ENCODE results near the gene BACH2.
"Not testable (repeated sequence)": the region's sequence is repeated elsewhere in the genome, so short reads cannot be mapped to it uniquely, and the experiment has no call there.

The BACH2 gene

GRCh38 chr6:89984926-89985750 lies 311.5 kb downstream of the BACH2 start:
- FAIRE-seq, result no peak
- DNase-seq (ENCODE audit: insufficient read length, low spot score), result peak; percentile 15

DNA sequence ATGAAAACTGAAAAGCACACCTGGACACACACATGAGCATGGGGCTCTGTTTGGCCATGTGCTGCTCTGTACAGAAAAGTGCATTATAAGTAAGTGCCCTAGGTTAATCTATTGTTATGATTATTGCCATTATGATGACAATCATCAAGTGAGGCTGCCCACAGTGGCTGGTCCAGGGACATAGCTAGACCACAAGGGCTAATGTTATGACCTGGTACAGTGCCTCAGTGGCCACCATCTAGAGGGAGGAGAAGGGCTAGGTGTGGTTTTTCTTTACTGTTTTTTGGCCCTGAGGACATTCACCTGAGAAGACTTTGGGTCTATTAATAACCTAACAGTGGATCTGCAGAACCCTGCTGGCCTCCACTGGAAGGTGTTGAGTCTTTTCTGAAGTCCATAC lies 316.3 kb downstream of the BACH2 start:
- FAIRE-seq (no peak), DNase-seq (ENCODE audit: insufficient read length, low spot score) (no peak)

DNA sequence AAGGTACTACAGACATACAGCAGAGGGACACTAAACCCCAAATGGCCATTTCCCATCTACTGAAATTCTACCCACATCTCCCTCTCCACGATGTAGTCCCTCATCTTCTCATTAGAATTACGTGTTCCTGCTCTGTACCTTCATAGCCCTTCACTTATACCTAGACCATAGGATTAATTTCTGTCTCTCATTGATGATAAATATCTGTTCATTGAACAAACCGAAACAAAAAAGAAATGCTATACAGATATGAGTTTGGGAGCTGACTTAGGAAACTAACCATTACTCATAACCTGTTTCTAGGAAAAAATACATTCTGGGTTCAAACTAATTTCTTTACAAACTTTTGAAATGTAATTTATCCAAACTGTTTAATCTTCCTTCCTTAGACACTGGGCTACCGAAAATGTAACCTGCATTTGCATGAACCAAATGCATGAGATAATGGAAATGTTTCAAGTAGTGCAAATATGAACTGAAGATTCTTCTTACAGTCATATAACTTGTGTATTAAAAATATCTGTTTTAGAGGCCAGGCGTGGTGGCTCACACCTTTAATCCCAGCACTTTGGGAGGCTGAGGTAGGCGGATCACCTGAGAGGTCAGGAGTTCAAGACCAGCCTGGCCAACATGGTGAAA lies 317.0 kb downstream of the BACH2 start:
- FAIRE-seq (no peak), DNase-seq (ENCODE audit: insufficient read length, low spot score) (no peak)

DNA sequence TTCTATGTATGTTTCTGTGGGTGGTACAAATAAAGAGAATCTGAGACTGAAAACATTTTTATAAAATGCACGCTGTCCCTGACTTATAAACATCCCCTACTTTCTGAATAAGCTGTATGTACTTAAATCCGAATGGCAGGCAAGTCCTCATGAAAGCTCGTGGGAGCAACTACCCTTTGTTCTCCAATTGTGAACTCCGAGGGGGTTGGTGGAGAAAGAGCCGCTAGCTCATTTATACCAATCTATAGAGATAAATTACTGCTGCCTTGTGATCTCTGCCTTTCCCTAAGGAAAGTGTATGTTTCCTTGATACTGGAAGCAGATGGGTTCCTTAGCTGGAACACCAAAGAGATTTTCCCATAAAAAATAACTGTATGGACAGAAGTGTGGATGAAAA lies 317.9 kb downstream of the BACH2 start:
- DNase-seq (ENCODE audit: insufficient read length, low spot score) (no peak), FAIRE-seq (no peak)

GRCh38 chr6:89977808-89978748 lies 318.6 kb downstream of the BACH2 start:
- DNase-seq (ENCODE audit: insufficient read length, low spot score) (no peak), FAIRE-seq (no peak)

GRCh38 chr6:89976694-89977020 lies 320.0 kb downstream of the BACH2 start:
- FAIRE-seq, result no peak

DNA sequence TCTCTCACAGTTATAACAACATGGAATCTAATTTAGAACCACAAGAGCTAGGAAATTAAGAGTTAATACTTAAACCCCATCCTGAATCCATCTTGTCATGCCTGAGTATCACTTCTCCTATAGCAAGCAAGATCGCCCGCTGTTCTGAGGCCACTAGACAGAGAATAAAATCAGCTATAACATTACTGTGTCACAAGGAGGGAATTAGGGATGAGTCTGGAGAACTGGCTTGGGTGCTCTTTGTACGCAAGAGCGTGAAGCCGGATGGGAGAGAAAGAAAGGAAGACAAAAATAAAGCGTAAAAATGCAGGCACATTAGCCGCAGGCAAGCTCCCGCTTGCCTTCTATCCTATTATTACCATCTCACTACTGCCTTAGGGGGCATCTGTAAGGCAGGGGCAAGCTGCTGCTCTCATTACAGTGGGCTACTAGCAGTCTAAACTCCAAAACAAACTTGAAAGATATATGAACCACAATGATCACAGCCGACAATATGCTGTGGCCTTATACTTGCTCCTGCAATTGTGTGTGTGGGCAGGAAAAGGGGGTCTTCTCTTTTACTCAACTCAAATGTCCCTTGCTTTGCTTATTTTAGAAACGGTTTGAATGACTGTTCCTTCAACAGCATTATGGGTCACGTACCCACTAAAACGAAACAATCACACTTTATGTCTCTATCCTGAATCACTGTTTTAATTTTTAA lies 320.5 kb downstream of the BACH2 start:
- DNase-seq (ENCODE audit: insufficient read length, low spot score) (no peak), FAIRE-seq (no peak)

More at GRCh38 chr6:89976694-89977020, 320.0 kb downstream of the BACH2 start:
- DNase-seq (ENCODE audit: insufficient read length, low spot score), result no peak

DNA sequence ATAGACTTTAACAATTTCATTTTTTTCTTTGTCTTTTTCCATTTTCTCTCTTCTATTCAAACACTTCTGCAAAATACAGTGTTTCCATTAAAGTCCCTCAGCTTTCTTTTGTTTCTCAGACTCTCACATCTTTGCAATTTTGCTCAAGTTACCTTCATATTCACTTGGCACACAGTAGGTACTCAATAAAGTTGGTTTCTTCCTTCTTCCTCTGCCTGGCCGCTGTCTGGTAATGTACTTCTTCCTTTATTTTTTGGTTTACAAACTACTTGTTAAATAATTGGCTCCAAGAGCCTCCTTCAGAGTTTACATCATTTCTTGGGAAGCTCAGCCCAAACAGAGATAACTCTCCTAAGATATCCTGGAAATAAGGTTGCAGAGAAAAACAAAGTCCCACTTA lies 321.3 kb downstream of the BACH2 start:
- FAIRE-seq (no peak), DNase-seq (ENCODE audit: insufficient read length, low spot score) (no peak)

DNA sequence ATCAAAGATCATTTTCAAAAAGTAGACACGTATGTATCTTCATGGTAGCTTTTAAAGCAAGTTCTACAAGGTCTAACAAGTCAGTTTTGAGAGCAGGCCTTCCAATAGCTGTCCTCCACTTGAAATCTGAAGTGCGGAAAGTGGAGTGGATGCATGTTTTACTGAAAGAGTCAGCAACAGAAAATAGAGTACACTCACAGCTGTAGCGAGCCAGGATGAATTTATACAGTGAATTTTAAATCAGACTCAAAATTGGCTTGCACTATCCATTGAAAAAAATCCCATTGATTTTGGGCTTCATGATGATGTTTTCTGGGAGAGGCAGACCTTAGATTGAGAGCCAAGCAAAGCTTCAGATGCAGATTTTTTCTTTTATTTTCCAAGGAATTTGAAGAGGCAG lies 321.8 kb downstream of the BACH2 start:
- DNase-seq (ENCODE audit: insufficient read length, low spot score), result no peak
- FAIRE-seq, result no peak

DNA sequence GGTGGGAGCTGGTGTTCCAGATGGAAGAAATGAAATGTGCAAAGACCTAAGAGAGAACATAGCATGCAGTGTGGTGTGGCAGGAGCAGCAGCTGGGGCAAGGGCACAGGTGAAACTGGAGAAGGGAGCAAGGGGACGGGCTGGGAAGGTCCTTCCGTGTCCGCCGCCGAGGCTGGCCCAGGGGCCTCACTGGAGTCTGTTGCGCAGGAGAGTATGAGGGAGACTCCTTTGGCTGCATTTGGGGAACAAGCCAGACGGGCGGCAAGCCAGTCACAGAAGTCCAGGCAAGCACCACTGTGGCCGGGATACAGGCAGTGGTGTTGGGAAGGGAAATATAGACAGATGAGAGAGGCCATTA lies 324.6 kb downstream of the BACH2 start:
- no peak for FAIRE-seq
- no peak for DNase-seq (ENCODE audit: insufficient read length, low spot score)

GRCh38 chr6:89971338-89972024 lies 325.2 kb downstream of the BACH2 start:
- DNase-seq (ENCODE audit: insufficient read length, low spot score); FAIRE-seq: not testable (repeated sequence)

DNA sequence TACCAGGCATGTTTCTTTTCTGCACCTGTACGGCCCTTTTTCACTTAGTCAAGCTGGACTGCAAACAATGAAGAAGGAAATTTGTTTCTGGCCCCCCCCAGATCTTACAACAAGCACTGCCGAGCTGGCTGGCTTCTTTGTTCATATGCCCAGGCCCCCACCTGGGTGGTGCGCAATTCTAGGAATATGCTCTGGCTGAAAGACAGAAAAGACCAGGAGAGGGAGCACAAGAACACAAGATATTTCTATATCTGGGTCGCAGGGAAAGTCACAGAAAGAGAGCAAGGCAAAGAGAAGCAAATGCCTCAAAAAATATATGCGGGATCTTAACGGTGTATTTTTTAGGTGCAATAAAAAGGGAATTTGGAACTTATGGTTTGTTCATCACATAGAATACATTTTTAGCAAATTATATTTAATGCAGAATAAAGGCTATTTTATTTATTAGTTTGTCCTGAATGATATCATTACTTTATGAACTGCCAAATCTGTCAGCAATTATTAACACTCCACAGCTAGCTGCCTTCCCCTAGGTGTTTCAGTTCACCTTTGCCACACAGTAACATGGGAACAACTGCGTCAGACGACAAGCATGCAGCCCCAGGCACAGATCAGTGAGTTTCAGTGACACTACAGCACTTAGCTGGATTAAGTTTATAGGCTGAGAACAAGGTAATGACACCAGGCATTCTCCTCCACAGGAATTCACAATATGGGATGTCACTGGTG lies 325.9 kb downstream of the BACH2 start:
- peak; percentile 48 for DNase-seq (ENCODE audit: insufficient read length, low spot score)
- FAIRE-seq, result no peak

DNA sequence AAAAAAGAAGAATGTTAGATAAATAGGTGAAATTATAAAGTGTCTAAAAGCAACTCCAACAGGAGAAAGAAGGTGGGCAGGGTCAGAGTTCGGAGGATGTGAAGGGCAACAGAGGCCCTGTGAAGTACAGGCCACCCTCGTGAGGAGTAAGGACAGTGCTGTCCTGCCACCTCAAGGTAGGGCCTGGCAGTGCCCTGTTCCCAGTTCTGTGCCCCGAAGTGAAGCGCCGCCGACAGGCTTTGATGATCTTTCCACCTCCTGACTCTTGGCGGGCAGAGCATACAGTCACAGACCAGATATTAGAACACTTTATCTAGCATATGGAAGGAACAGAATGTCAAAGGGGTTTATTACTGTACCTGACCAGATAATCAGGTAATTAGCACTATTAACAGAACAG lies 326.6 kb downstream of the BACH2 start:
- FAIRE-seq, result no peak
- no peak for DNase-seq (ENCODE audit: insufficient read length, low spot score)

- DNase-seq (ENCODE audit: insufficient read length, low spot score) (no peak), FAIRE-seq (no peak)
Measured at GRCh38 chr6:89966913-89967312, 329.7 kb downstream of the BACH2 start.

GRCh38 chr6:89966228-89966544 lies 330.5 kb downstream of the BACH2 start:
- FAIRE-seq, result no peak

GRCh38 chr6:89965441-89966227 lies 331.0 kb downstream of the BACH2 start:
- FAIRE-seq (no peak), DNase-seq (ENCODE audit: insufficient read length, low spot score) (no peak)

More at GRCh38 chr6:89966228-89966544, 330.5 kb downstream of the BACH2 start:
- no peak for DNase-seq (ENCODE audit: insufficient read length, low spot score)

- FAIRE-seq, result no peak
- DNase-seq (ENCODE audit: insufficient read length, low spot score), result no peak
Measured at GRCh38 chr6:89963391-89963790, 333.3 kb downstream of the BACH2 start.

- FAIRE-seq, result no peak
- no peak for DNase-seq (ENCODE audit: insufficient read length, low spot score)
Measured at GRCh38 chr6:89961481-89961880, 335.2 kb downstream of the BACH2 start.

- DNase-seq (ENCODE audit: insufficient read length, low spot score), result no peak
- FAIRE-seq, result no peak
Measured at GRCh38 chr6:89959883-89960282, 336.8 kb downstream of the BACH2 start.

Data from HTR-8/SVneo (cell line).